T-helper 9 cell (primary cell): ENCODE measurements around the gene BMPR1B.
"Not testable (repeated sequence)": the region's sequence is repeated elsewhere in the genome, so short reads cannot be mapped to it uniquely, and the experiment has no call there.

ENCODE experiments used
- DNase-seq: peaks from one replicate; pipeline ENCODE4 v3.0.0-alpha.2; 2020

Gene BMPR1B

DNA sequence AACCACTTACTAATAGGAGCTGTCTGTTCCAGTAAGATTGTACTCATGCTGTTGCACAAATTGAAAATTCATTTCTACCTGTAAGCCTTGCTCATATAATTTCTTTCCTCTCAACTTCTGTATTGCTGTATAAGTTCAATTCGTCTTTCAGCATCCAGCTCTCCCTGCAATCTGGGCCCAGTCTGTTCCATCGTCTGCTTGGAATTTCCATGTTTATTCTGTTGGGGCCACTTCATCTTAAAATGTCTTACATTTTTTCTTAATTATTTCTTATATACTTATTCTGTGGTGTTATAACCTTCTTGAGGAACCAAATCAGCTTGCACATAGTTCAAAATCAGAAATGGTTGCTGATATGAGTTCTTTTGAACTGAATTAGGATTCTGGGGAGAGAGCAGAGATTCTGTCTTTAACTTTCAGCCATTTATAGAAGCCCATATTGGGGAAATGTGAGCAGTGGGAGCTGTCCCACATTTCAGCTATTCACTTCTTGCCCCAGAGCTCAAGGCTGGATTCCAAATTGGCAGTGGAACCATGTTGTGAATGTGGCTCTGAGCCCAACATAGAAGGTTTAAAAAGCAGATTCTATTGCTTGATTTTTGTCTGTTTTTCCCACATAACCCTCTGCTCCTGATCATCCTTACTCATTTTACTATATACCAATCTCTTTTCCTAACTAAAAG lies 291.9 kb downstream of the BMPR1B start:
- no peak for DNase-seq

- DNase-seq: no peak
These were observed 293.4 kb downstream of the BMPR1B start for GRCh38 chr4:95050980-95051701.

DNA sequence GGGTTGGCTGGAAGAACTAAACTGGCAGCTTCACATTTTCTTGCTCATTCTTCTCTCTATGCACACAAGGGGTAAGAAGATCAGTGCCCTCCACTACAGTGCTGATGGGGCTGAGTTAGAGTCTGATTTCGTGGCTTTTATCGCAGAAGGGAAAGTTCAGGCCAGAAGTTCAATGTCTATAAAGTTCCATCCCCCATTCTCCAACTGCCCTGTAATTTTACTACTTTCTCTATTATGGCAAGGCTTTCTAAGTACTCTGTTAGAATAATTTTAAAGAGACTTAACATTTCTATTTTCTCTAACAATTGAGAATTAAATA lies 293.9 kb downstream of the BMPR1B start:
- DNase-seq: no peak

GRCh38 chr4:95058991-95059390 lies 301.2 kb downstream of the BMPR1B start:
- DNase-seq: no peak

- no peak for DNase-seq
These were observed 301.9 kb downstream of the BMPR1B start for GRCh38 chr4:95059663-95060062.

DNA sequence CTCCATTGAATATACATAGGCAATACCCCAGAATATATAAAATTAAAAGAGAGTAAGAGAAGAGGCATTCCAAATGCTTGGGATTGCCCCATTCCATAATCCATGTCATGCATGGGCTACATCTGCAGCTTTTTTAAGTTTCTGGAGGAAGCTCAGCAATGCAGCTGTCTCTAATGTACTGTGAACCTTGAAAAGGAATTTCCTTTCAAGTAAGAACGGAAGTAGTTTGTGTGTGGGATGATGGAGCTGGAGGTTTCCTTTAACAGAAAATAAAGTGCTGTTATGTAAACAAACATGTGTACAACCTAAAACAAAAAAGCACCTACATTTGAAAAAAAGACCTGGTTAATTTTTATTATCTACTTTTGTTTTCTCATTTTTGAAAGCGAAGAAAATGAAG lies 303.5 kb downstream of the BMPR1B start:
- no peak for DNase-seq

DNA sequence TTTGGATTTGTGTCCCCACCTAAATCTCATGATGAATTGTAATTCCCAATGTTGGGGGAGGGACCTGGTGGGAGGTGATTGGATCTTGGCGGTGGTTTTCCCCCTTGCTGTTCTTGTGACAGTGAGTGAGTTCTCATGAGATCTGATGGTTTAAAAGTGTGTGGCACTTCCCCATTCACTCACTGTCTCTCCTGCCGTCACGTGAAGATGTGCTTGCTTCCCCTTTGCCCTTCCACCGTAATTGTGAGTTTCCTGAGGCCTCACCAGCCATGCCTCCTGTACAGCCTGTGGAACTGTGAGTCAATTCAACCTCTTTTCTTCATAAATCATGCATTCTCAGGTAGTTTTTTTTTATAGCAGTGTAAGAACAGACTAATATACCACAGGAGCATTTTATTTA lies 304.0 kb downstream of the BMPR1B start:
- DNase-seq: not testable (repeated sequence)

DNA sequence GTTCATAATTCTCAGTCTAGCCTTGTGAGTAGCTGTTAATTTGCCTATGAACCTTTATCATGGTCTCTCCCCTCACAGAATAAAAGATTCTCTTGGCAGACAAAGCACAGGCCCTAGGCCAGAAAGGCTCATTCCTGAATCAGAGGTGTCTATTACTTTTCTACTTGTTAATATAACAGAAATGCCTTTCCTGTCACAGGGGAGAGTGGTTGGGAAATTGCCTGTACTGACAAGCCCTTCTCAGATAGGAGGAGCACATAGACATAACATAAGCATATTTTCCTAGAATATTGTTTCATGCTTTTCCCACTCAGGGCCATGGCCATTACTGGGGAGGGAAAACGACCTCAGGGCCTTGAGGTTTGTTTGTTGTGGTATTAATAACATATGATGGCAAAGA lies 308.3 kb downstream of the BMPR1B start:
- DNase-seq: no peak

DNA sequence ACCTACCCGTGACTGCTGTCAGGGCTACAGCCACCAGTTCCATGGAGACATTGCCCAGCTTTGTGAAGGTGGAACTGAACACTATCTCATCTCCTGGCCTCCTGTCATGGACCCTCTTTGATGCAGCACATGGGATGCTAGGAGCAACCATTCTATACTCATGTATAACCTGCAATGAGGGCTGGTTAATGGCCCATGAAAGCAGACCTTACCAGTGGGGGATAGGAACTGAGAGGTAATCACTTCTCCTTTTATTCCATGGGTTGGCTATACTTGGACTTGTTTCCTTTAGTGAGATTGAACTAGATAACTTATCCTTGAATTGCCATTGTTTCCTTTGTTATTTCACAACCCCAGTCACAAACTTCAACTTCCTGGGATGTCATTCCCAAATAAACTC lies 310.6 kb downstream of the BMPR1B start:
- no peak for DNase-seq

DNA sequence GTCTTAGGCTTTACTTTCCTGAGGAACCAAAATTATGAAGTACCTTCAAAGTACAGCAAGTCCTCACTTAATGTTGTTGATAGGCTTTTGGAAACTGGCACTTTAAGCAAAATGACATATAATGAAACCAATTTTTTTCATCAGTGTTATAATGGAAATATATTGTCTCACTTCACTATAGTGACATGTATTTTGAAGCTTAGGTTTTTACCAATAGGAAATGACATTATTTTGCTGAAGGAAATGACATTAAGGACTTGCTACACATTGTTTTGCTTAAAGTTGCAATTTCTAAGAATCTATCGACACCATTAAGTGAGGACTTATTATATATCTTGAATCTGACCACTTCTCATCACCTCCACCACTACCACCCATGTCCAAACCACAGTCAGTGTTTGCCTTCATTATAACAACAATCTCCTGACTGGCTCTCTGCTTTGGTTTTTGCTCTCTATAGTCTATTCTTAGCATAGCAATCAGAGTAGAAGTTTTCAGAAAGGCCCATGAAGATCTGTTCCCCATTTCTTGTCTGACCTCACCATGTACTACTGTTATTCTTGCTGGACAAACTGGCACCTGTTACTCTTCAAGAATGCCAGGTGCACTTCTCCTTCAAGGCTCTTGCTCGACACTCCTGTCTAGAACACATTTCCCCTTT lies 311.2 kb downstream of the BMPR1B start:
- no peak for DNase-seq

DNA sequence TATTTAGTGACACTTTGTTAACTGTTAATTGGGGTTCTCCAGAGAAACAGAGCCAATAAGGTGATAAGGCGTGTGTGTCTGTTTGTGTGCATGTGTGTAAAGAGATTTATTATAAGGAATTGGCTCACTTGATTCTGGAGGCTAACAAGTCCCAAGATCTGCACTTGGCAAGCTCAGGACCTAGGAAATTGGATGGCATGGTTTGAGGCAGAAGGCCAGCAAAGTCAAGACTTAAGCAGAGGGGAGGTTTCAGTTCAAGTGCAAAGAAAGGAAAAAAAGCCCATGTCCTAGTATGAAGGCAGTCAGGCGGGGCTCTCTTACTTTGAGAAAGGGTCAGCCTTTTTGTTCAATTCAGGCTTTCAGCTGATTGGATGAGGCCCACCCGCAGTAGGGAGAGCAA lies 314.1 kb downstream of the BMPR1B start:
- DNase-seq: no peak

- DNase-seq: no peak
These were observed 315.9 kb downstream of the BMPR1B start for GRCh38 chr4:95073646-95074045.

GRCh38 chr4:95077864-95078263 lies 320.1 kb downstream of the BMPR1B start:
- no peak for DNase-seq

- no peak for DNase-seq
These were observed 323.2 kb downstream of the BMPR1B start for GRCh38 chr4:95080969-95081368.

GRCh38 chr4:95084584-95084983 lies 326.8 kb downstream of the BMPR1B start:
- DNase-seq: no peak

DNA sequence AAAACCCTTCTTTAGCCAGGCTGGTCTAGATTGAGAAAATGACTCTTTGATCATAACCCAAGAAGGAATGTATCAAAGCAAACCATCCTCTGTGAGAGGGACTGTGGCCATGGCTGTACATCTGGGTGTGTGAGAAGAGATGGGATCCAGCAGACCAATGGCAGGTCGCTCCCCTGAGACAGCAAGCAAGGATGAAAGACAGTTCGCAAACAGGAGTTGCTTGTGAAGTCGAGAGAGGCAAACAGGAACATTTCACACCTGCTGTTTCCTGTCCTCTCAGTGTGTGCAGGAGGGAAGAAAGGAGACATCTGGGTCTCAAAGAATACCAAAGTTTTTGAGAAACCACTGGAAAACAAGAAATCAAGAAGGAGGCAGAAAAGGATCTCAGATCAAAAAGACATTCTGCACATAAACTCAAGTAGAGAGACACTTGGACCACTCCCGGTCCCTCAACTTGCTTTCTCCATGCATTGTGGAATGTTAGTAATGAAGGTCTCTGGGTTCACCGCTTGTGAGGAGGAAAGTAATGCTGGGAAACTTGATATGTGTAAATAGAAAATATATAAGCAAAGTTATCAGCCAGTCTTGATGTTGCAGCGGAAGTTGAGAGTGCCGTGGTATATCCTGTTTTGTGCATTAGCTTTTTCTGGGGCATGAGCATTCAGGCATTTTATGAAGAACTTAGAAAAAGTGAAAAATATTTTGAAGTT lies 327.5 kb downstream of the BMPR1B start:
- DNase-seq: no peak

DNA sequence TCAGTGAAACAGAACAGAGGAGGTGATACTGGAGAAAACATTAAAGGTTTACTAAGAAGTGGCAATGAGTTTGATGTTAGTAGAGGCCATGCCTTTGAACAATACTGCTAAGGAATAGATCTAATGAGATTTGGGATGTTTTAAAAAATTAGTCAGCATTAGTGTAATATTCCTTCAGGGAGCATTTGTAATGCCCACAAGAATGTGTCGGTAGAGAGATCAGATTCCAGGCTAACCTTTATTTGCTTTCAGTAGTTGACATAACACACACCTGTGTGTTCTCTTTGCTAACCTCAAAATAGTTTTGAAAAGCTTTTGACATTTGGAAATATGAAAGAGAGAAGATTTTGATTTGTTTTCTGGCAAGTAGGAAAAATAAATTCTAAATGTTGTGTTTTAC lies 328.8 kb downstream of the BMPR1B start:
- no peak for DNase-seq

DNA sequence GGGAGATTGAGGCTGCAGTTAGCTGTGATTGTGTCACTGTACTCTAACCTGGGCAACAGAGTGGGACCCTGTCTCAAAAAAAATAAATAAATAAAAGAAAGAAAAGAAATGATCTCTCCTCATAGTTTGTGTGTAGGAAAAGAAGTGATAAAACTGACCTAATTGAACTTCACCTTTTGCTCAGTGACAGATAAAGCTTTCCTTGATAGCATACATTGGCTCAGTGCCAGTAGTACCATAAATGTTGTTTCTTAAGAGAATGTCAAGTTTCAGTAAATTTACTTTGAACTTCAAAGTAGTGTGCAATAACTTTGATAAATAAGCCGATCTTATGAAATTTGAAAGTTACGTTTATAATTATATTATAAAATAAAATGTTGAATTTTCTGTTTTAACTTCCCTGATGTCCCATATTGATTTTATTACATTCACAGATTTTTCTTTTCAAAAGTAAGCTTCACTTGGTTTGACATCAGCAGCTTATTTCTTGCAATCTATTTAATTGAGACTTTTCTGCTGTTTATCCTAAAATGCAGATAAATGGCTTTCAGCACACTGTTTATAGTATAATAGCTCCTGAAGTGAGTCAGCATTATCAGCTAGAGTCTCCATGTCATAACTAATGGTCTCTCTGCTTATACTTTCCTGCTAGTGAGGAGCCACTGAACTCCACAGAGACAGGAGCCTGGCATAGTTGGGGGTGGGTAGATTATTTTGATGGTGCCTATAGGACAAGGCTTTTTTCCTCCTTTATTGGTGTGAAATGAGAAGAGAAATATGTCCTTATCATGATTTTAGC lies 330.1 kb downstream of the BMPR1B start:
- DNase-seq: no peak

DNA sequence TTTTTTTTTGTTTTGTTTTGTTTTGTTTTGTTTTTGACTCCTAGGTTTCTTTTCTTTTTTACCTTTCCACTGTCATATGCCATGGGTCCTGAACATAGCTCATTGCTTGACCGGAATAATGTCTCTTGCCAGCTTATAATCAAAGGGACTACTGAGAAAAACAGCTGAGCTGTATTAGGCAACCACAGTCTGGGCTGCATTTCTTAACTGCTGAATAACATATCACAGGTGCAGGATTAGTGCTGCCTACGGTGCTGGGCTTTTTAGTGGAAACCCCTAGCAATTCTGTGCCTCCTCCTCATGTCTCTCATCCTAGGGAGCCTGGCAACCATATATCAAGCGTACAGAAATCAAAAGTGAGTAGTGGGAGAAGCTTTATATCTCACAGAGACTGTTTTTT lies 333.5 kb downstream of the BMPR1B start:
- no peak for DNase-seq

DNA sequence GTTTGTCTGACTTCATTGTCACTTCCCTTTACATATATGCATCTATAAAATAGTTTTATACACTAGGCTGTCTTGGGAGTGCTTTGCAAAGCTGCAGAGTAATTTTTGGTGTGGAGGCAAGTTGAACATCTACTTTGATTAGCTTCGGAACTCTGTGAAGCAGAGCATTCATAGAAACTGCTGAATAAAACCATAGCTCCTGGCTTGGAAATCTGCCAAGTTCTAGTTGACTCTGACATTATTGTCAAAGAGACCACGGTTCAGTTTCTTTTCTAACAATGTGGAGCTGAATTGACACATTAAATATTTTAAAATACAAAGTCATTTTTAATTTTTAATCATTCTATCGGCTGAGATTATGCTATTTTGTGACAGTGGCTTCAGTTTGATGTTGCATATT lies 335.0 kb downstream of the BMPR1B start:
- no peak for DNase-seq

- no peak for DNase-seq
These were observed 335.7 kb downstream of the BMPR1B start for GRCh38 chr4:95093460-95093859.
